Measurements from ENCODE around the gene MDK.

DNA sequence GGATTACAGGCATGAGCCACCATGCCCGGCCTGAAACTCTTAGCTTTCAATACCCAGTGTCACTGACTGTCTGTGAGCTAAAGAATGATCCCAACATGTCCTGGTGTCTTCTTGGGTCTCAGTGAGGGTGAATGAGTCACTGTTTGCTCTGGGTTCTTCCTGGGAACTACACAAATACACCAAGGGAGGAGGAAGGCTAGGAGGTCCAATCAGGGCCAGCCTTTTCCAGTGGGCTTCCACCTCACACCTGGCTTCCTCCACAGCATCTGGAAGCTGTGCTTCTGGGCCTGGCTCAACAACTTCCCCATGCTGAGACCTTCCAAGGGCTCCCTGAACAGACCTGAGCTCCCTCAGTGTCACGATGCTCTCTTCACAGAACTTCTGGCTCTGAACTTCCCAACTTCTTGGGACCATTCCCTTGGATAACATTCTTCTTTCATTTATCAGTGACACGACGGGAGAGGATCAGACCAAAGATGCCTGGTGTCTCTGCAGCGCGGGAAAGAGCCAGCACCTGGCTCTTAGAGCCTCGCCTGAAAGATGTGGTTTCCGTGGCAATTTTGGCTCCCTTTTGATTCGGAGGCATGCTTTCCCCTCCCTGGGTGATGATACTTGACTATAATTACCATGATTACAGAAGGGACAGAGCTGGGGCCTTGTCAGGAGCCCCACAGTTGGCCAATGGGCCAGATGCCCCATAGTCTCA, 32.4 kb downstream of the MDK start:
- TF ChIP-seq, protein P1, sequence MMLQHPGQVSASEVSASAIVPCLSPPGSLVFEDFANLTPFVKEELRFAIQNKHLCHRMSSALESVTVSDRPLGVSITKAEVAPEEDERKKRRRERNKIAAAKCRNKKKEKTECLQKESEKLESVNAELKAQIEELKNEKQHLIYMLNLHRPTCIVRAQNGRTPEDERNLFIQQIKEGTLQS (IDR thresholded peaks at IDR 0.05): no peak
- TF ChIP-seq TAF1 (conservative IDR thresholded peaks at IDR 0.05): no peak
